ENCODE results near the gene RHOXF2B. TPM values are rescaled to one million over a fixed set of nuclear protein-coding genes. Genes with fewer than 3 reads are reported as not detected.
"Not testable (repeated sequence)": the region's sequence is repeated elsewhere in the genome, so short reads cannot be mapped to it uniquely, and the experiment has no call there.

The RHOXF2B gene
- under 1 TPM in 3 of 8 experiments, not detected in 5; 0.11 to 0.43 (median 0.42) TPM for total RNA-seq

GRCh38 chrX:120077590-120077989 is at the start of gene RHOXF2B:
TSS of gene RHOXF2B (minus strand) at chrX:120077690. CDS start at chrX:120077552, 138 bp downstream.
- not testable (repeated sequence) for H3K4me1 ChIP-seq (replicated peaks in 1 of 2); ATAC-seq (replicated peaks in 6 of 8); H3K27ac ChIP-seq; H3K4me3 ChIP-seq
- WGBS, 10 experiments = no CpG with 5 or more reads among the region's 15 CpGs
- in situ Hi-C loops (cut with MboI; ENCODE audit: low pct_unique_long_range_greater_than_20kb in 2 of 9, low sequenced_read_pairs in 9 of 9, unreplicated experiment in 9 of 9) = loop anchor here in 1 of 9 experiments (25.0 kb wide), 1 partner anchor 385 kb away; the partner anchor contains the start of gene LAMP2

- Histone ChIP-seq H3K4me1 (replicated peaks in 1 of 2) (no peaks in the 10 kb centered on the region), H3K4me3 (no peak overlapping the region), H3K27ac (no peak overlapping the region)
- WGBS, 10 experiments = 60% methylated on average over 1 of the region's 3 CpGs; no CpG with 5 or more reads in 9 of the 10 experiments
- ATAC-seq (replicated peaks in 6 of 8) = peak in 1 of 8 experiments; percentile 27
- in situ Hi-C loops (cut with MboI; ENCODE audit: low pct_unique_long_range_greater_than_20kb in 2 of 9, low sequenced_read_pairs in 9 of 9, unreplicated experiment in 9 of 9) = no loop called here
Observed at GRCh38 chrX:120125444-120125843, 48.0 kb upstream of the RHOXF2B start.

- ATAC-seq (replicated peaks in 6 of 8) = no peak
- Histone ChIP-seq H3K27ac (no peak overlapping the region), H3K4me1 (replicated peaks in 1 of 2) (no peaks in the 10 kb centered on the region), H3K4me3 (no peak overlapping the region)
- in situ Hi-C loops (cut with MboI; ENCODE audit: low pct_unique_long_range_greater_than_20kb in 2 of 9, low sequenced_read_pairs in 9 of 9, unreplicated experiment in 9 of 9) = loop anchor here in 1 of 9 experiments (25.0 kb wide), 1 partner anchor 117 kb away; no protein-coding TSS in a partner anchor
- WGBS, 10 experiments = 30 to 96% (median 73%) methylated on average over 1 to 7 of the region's 12 CpGs; no CpG with 5 or more reads in 6 of the 10 experiments
Observed at GRCh38 chrX:120120223-120120622, 42.7 kb upstream of the RHOXF2B start.

GRCh38 chrX:120115438-120115963 is 38.0 kb upstream of the RHOXF2B start, which contains the start of gene RHOXF1:
TSS of gene RHOXF1 (minus strand) at chrX:120115913. CDS start at chrX:120115862, 51 bp downstream.
- ATAC-seq (replicated peaks in 6 of 8) = no peak
- no peak within 1 kb of the TSS for H3K4me3 ChIP-seq
- H3K4me1 ChIP-seq (replicated peaks in 1 of 2) = no peaks in the 10 kb centered on the region
- H3K27ac ChIP-seq = no peak within 1 kb of the TSS
- WGBS, 10 experiments = 80 to 89% (median 87%) methylated on average over 2 to 32 of the region's 35 CpGs; no CpG with 5 or more reads in 7 of the 10 experiments
- in situ Hi-C loops (cut with MboI; ENCODE audit: low pct_unique_long_range_greater_than_20kb in 2 of 9, low sequenced_read_pairs in 9 of 9, unreplicated experiment in 9 of 9) = loop anchor here in 1 of 9 experiments (25.0 kb wide), 1 partner anchor 122 kb away; no protein-coding TSS in a partner anchor

GRCh38 chrX:120111611-120112010 is 34.1 kb upstream of the RHOXF2B start:
- no peak for ATAC-seq (replicated peaks in 6 of 8)
- in situ Hi-C loops (cut with MboI; ENCODE audit: low pct_unique_long_range_greater_than_20kb in 2 of 9, low sequenced_read_pairs in 9 of 9, unreplicated experiment in 9 of 9) = loop anchor here in 1 of 9 experiments (25.0 kb wide), 1 partner anchor 126 kb away; no protein-coding TSS in a partner anchor
- H3K4me3 ChIP-seq = no peak overlapping the region
- no peak overlapping the region for H3K27ac ChIP-seq
- no peaks in the 10 kb centered on the region for H3K4me1 ChIP-seq (replicated peaks in 1 of 2)

- no peak overlapping the region for H3K27ac ChIP-seq
- ATAC-seq (replicated peaks in 6 of 8) = no peak
- in situ Hi-C loops (cut with MboI; ENCODE audit: low pct_unique_long_range_greater_than_20kb in 2 of 9, low sequenced_read_pairs in 9 of 9, unreplicated experiment in 9 of 9) = loop anchor here in 1 of 9 experiments (25.0 kb wide), 1 partner anchor 128 kb away; no protein-coding TSS in a partner anchor
- H3K4me1 ChIP-seq (replicated peaks in 1 of 2) = no peaks in the 10 kb centered on the region
- H3K4me3 ChIP-seq = no peak overlapping the region
- 63 to 100% (median 82%) methylated on average over 1 of the region's 1 CpG; no CpG with 5 or more reads in 5 of the 10 experiments for WGBS, 10 experiments
Observed at GRCh38 chrX:120109378-120109777, 31.9 kb upstream of the RHOXF2B start.

GRCh38 chrX:120104707-120105106 is 27.2 kb upstream of the RHOXF2B start:
- in situ Hi-C loops (cut with MboI; ENCODE audit: low pct_unique_long_range_greater_than_20kb in 2 of 9, low sequenced_read_pairs in 9 of 9, unreplicated experiment in 9 of 9) = loop anchor here in 1 of 9 experiments (25.0 kb wide), 1 partner anchor 133 kb away; no protein-coding TSS in a partner anchor

GRCh38 chrX:120101057-120101456 is 23.6 kb upstream of the RHOXF2B start:
- not testable (repeated sequence) for H3K27ac ChIP-seq; H3K4me3 ChIP-seq; H3K4me1 ChIP-seq (replicated peaks in 1 of 2); ATAC-seq (replicated peaks in 6 of 8)
- WGBS, 10 experiments = 56 to 100% (median 100%) methylated on average over 1 to 2 of the region's 2 CpGs; no CpG with 5 or more reads in 5 of the 10 experiments
- in situ Hi-C loops (cut with MboI; ENCODE audit: low pct_unique_long_range_greater_than_20kb in 2 of 9, low sequenced_read_pairs in 9 of 9, unreplicated experiment in 9 of 9) = loop anchor here in 1 of 9 experiments (25.0 kb wide), 1 partner anchor 136 kb away; no protein-coding TSS in a partner anchor

More at GRCh38 chrX:120104707-120105106, 27.2 kb upstream of the RHOXF2B start:
- not testable (repeated sequence) for H3K27ac ChIP-seq; H3K4me3 ChIP-seq; H3K4me1 ChIP-seq (replicated peaks in 1 of 2); ATAC-seq (replicated peaks in 6 of 8)
- WGBS, 10 experiments = 0 to 42% methylated on average over 1 to 2 of the region's 2 CpGs; no CpG with 5 or more reads in 8 of the 10 experiments

- H3K4me3 ChIP-seq = no peak overlapping the region
- H3K4me1 ChIP-seq (replicated peaks in 1 of 2) = no peaks in the 10 kb centered on the region
- H3K27ac ChIP-seq = no peak overlapping the region
- in situ Hi-C loops (cut with MboI; ENCODE audit: low pct_unique_long_range_greater_than_20kb in 2 of 9, low sequenced_read_pairs in 9 of 9, unreplicated experiment in 9 of 9) = loop anchor here in 1 of 9 experiments (25.0 kb wide), 1 partner anchor 372 kb away; the partner anchor contains the start of gene LAMP2
- no peak for ATAC-seq (replicated peaks in 6 of 8)
- 39 to 63% methylated on average over 2 of the region's 2 CpGs; no CpG with 5 or more reads in 8 of the 10 experiments for WGBS, 10 experiments
Observed at GRCh38 chrX:120090208-120090607, 12.7 kb upstream of the RHOXF2B start.

GRCh38 chrX:120087289-120088017 is 10.0 kb upstream of the RHOXF2B start:
- Histone ChIP-seq H3K4me1 (replicated peaks in 1 of 2) (no peaks in the 10 kb centered on the region), H3K4me3 (no peak overlapping the region), H3K27ac (no peak overlapping the region)
- WGBS, 10 experiments = 35 to 100% (median 80%) methylated on average over 1 to 4 of the region's 10 CpGs; no CpG with 5 or more reads in 3 of the 10 experiments
- peak in 2 of 8 experiments; percentile 24 to 36 for ATAC-seq (replicated peaks in 6 of 8)
- in situ Hi-C loops (cut with MboI; ENCODE audit: low pct_unique_long_range_greater_than_20kb in 2 of 9, low sequenced_read_pairs in 9 of 9, unreplicated experiment in 9 of 9) = loop anchor here in 1 of 9 experiments (25.0 kb wide), 1 partner anchor 375 kb away; the partner anchor contains the start of gene LAMP2

- not testable (repeated sequence) for H3K4me3 ChIP-seq; H3K4me1 ChIP-seq (replicated peaks in 1 of 2); H3K27ac ChIP-seq
- ATAC-seq (replicated peaks in 6 of 8) = peak in 2 of 8 experiments; percentile 10 to 57
- no CpG with 5 or more reads among the region's 12 CpGs for WGBS, 10 experiments
- in situ Hi-C loops (cut with MboI; ENCODE audit: low pct_unique_long_range_greater_than_20kb in 2 of 9, low sequenced_read_pairs in 9 of 9, unreplicated experiment in 9 of 9) = loop anchor here in 1 of 9 experiments (25.0 kb wide), 1 partner anchor 377 kb away; the partner anchor contains the start of gene LAMP2
Observed at GRCh38 chrX:120085553-120086185, 8.2 kb upstream of the RHOXF2B start.

GRCh38 chrX:120066169-120066568 is 11.3 kb downstream of the RHOXF2B start:
- ATAC-seq (replicated peaks in 6 of 8); H3K27ac ChIP-seq; in situ Hi-C loops (cut with MboI; ENCODE audit: low pct_unique_long_range_greater_than_20kb in 2 of 9, low sequenced_read_pairs in 9 of 9, unreplicated experiment in 9 of 9); H3K4me1 ChIP-seq (replicated peaks in 1 of 2); H3K4me3 ChIP-seq: not testable (repeated sequence)
- no CpG with 5 or more reads among the region's 1 CpG for WGBS, 10 experiments

Data from motor neuron (in vitro differentiated cells).